ENCODE measurements around the gene BEND7.
"Not testable (repeated sequence)": the region's sequence is repeated elsewhere in the genome, so short reads cannot be mapped to it uniquely, and the experiment has no call there.

The BEND7 gene

DNA sequence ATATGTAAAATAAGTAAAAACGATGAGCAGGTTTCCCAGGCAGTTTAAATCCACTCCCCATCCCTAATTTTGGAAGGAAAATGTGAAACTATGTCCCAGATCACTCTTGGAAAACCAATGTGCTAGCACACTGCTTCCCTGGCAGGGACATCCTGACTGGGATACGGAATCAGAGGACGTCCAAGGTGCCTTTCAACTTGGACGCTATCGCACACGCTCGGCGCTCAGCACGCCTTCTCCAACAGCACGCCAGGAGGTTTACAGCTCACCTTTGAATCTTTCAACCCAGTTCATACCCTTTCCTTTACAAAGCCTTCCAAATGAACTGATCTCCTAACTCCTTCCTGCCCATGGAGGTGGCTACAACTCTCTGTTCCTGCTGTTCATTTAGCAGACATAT lies 47.1 kb downstream of the BEND7 start:
- DNase-seq (ENCODE audit: low read depth), result no peak

DNA sequence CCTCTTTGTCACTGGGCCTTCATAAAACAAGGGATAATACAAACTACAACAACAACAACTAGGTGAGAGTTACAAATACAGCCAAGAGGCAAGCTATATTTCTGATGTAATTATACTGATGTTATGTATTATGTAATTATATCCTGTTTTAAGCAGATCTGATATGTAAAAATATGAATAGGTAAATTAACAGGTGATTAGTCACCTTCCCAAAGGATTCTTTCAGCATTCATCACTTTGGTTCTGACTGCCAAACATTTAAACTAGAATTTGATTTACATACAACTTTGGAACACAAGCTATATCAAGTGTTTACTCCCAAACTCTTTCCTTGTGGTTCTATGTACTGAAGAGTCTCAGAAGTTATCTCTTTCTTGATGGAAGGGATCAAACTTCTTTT lies 53.7 kb downstream of the BEND7 start:
- no peak for DNase-seq (ENCODE audit: low read depth)

DNA sequence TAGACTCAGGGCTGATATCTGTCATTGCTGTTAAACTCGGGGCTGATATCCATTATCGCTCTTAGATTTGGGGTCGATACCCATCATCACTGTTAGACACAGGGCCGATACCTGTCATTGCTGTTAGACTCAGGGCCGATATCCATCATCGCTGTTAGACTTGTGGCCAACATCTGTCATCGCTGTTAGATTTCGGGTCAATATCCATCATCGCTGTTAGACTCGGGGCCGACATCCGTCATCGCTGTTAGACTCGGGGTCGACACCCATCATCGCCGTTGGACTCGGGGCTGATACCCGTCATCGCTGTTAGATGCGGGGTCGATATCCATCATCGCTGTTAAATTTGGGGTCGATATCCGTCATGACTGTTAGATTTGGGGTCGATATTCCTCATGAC lies 54.8 kb downstream of the BEND7 start:
- no peak for DNase-seq (ENCODE audit: low read depth)

DNA sequence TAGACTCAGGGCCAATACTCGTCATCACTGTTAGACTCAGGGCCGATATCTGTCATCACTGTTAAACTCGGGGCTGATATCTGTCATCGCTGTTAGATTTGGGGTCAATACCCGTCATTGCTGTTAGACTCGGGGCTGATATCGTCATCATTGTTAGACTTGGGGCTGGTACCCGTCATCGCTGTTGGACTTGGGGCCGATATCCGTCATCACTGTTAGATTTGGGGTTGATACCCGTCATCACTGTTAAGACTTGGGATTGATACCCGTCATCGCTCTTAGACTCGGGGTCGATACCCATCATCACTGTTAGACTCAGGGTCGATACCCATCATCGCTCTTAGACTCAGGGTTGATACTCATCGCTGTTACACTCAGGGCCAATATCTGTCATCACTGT lies 56.5 kb downstream of the BEND7 start:
- no peak for DNase-seq (ENCODE audit: low read depth)

DNA sequence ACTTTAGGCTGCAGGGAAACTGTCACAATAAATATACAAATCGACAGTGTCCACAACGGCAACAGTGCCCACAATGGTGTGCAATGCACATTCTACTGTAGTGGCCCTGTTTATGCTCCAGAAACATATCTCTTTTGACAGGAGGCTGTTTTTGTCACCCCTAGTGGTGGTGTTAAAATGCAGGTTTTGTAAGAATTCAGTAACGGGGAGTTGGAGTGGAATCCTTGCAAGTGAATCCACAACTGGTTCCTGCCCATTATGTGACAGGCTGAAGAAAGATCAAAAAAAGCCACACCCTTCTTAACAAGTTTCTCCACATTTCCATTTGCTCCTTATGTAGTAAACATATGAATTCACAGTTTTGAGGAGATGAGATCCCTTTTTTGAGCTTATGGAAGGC lies 58.5 kb downstream of the BEND7 start:
- no peak for DNase-seq (ENCODE audit: low read depth)

DNA sequence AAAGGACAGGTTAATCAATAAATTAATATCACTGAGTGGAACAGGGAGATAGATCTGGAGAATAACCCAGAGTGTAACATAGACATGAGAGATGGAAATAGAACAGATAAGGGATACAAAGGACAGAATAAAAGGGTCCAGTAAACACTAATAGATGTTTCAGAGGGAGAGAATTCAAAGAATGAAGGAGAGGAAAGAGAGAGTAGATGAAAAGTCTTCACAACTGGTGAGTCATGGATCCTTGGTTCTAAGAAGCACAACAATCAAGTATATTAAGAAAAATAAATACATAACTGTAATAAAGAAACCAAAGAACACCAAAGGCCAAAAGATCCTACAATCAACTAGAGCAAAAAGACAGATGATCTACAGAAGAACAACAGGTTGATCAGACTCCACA lies 66.3 kb downstream of the BEND7 start:
- DNase-seq (ENCODE audit: low read depth), result peak; percentile 40

DNA sequence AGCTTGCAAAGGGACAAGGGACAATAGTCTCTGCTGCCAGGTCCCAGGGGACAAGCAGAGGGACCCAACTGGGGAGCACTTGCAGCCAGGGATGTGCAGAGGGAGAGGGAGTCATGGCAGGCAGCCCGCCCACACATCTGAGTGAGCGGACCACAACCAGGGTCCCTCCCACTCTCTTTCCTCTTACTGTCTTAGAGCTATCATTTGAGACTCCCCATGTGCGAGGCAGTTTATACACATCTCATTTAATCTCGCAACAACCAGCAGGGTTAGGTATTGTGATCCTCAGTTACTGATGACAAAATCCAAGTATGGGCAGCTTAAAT lies 70.2 kb downstream of the BEND7 start:
- no peak for DNase-seq (ENCODE audit: low read depth)

DNA sequence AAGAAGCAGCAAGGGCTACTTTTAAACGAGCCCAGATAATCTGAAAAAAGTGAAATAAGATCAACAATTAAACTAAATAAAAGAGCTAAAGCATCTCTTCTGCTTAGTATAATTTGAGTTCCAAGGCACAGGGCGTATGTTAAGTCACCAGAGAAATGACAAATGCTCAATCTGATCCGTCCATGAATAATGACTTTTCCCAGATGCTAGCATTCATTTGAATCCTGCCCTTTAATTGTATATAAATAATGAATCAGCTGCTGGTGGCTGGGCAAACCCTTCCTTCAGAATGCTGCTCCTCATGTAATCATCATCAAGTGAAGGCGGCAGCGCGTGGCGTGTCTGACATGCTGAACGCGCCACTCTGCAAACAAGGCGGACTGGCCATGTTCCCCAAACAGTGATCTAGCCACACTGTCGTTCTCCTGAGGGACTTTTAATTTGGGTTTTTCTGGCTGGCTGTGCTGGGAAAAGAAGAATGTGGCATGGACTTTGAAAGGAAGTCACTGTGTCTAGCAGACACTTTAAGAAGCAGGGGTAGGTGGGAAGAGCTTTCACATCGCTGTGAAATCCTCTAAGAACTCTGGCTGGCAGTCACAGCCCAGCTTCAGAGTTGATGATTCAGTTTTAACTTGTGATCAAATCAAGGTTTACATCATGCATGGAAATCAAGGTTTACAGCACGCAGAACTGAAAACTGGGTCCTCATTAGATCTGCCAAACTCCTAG lies 70.7 kb downstream of the BEND7 start:
- DNase-seq (ENCODE audit: low read depth), result no peak

DNA sequence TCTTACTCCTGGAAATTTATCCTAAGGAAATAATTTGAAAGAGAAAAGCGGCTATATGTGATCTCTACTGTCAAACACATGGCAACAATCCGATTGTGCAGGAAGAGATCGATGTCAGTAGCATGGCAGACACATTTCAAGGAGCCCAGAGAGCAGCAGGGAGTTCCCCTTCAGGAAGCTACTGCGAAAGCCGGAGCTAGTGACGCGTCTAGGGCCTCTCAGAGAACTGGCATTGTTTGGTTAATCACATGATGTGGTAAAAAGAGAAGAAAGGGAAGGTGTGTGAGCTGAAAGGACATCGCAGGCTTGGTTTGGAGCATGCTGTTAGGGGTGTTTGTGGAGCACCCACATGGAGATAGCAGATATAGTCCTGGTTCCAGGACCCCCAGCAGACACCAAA lies 74.9 kb downstream of the BEND7 start:
- DNase-seq (ENCODE audit: low read depth), result no peak

DNA sequence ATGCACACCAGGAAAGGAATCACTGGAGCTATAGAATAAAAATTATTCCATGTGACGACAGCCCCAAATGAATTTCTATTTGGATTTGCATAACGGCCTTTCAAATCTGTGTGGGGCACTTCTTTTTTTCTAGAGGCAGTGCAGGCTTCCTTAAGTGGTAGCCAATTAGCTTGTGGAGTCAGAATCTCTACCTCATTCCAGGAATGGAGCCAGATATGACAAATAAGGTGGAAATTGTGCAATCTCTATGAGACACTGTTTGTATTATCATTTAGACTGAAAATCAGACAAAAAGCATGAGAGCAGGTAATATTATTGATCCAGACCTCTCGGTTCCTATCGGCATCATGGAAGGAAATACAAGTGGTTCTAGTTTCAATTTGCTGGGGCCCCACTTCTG lies 78.7 kb downstream of the BEND7 start:
- DNase-seq (ENCODE audit: low read depth), result peak; percentile 52

DNA sequence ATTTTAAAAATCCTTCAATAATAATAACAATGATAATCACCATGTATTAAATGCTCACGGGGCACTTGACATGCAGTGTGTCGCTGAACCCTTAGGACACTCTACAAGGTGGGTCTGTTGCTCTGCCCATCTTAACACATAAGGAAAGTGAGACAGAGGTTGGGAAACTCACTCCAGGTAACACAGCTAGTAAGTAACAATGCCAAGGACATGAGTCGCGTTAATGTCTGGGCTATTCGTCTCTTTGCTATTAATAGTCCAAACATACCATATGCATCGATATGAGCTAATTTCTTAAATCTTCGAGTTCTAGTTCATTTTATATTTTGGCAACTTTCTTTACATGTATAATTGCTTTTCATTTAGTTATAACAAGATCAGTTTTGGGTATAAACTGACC lies 79.5 kb downstream of the BEND7 start:
- peak; percentile 19 for DNase-seq (ENCODE audit: low read depth)

DNA sequence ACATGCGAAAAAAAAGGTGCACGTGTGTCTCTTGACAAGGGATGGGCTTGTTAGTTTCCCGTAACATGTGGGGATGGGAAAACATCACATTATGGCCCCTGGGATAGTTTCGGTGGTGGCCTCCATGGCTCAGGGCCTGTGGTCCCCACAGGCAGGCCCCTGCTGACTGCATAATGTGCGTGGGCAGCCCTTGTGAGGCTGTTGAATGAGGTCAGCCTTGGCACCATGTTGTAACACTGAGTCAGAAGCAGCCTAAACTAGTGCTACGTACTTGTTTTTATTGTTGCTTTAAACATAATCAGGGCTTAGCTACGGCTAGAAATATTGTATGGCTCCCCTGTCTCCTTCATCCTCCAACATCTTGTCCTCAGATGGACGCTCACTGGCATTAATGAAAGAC lies 80.6 kb downstream of the BEND7 start:
- DNase-seq (ENCODE audit: low read depth), result no peak

DNA sequence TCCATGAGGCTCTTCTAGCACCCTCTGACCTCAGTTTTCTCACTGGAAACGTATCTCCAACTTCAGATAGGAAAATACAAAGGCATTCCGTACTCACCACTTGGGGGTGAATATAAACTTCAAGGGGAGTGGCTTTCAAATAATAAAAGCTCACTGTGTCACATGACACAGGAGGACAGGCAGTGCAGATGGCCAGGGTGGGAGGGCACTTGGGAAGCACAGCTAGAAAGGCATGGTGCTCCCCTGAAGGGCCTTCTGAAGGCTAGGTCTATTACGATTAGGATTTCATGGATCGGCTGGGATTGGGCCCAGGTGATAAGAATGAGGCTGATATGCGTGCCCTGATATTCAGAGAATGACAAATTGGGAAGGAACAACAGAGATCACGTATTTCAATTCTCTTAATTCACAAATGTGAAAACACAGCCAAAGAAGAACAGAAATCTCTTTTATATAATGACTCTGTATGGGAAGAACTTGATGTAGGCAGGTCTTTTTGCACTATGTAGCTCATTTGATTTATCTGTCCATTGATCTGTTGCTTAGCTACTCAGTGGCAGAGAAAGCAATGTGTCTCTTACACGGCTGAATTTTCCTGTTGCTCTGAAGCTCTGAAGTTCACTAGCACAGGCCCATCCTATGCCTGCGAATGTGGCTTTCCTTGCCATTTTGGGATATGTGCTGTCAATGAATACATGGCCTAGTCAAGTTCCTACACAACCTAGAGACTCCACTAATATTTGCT lies 83.0 kb downstream of the BEND7 start:
- no peak for DNase-seq (ENCODE audit: low read depth)

DNA sequence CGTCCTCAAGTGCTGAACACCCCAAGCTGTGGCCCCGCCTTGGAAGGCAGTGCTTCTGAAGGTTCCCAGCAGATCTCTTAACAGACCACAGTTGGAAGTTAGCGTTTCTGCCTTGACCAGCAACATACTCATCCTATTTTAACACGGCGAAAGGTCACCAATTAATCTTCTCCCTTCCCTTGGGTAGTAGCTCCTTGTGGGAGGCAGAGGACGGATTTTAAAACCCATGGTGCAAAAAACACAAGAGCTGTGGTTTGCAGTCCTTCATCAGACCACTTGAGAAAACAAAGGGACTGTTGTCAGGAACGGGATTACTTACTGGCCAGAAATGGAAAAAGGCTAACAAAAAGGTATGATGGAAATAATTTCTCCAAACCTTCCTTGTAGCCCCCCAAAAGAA lies 87.3 kb downstream of the BEND7 start:
- no peak for DNase-seq (ENCODE audit: low read depth)

DNA sequence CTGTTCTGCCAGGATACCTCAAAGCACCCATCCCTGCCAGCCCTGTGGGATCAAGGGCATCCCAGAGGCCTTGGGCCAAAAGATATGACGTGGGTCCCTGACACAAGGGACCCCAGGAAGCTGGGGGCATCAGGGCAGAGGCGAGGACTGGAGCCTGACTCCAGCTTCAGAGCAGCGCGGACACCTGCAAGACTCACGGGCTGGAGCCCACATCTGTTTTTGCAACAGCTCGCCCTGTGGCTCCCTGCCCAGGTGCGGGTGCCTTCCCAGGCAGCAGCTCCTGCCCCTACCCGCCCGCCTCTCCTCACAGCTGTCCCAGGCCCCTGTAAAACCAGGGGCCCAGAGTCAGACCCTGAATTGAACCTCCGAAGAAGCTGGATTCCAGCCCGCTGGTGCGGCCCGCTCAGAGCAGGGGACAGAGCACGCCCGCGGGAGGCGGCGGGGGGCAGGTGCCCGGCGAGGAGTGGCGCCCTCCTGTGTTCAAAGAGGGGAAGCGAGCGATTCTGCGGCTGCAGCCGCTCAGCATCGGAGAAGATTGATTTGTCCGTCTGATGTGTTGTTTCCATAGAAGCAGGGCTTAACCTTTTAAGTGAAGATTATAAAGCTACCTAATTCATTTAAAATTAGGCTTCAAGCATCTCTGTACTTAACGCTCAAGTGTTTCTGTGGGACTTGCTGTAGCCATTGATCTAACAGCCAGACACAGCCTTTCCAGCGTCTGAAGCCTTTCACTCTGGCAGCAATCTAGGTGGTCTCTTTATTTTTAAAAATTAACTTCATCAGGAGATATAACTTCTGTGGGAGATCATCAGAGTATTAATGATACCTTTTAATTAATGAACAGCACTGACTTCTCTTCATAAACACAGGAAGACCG lies 88.4 kb downstream of the BEND7 start:
- DNase-seq (ENCODE audit: low read depth), result peak; percentile 46

DNA sequence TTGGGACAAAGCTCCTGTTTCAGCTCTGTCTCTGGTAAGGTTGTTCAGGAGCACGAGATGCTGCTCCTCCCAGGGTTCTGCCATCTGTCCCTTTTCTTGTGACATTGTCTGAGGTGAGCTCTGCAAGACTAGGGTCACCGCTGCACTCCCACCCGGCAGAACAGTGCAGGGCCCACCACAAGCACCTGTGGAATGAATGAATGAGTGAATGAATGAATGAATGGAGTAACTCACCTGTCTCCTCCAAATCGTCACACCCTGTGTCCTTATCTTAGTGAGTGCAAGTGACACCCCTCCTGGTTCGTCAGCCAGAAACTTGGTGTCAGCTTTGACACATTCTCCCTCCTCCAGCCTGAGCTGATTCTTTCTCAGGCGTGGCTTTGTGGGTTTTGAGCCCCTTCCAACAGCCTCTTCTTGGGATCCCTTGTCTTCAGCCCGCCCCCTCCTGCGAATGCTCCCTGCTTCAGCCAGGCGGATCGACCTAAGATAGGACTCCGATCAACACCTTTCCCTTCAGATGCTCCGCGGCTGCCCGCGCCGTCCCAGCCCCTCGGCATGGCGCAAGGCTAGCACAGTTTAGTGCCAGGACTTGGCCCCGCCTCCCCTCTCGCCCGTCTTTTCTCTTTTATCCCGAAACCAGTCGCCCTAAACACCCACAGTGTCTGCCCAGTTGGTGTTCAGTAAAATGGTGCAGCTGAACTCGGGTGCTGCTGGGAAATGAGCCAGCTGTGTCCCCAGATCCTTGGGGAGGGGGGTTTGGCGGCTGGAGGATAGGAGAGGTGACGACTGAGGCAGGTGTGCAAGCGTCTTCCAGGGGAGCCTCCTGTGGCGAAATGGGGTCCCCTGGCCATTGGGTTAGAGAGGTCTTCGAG lies 89.3 kb downstream of the BEND7 start:
- peak; percentile 14 for DNase-seq (ENCODE audit: low read depth)

DNA sequence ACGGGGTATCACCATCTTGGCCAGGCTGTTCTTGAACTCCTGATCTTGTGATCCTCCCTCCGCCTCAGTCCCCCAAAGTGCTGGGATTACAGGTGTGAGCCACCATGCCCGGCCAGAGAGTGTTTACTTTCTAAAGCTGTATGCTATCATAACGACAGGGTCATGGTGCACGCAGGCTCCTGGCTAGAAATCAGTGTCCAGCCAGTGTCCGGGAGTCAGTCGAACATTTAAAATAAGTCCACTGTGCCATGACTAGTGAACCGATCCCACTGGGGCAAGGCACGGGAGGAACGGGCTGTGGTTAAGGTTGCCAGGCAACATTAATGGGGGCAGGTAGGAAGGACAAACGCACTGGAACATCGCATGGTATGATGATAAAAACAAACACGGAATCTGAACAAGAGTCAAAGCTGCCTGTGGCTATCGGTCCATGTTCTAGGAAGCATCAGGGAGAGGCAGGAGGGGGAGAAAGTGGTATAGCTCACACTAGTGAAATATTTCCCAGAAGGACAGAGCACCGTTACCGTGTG lies 91.7 kb downstream of the BEND7 start:
- no peak for DNase-seq (ENCODE audit: low read depth)

DNA sequence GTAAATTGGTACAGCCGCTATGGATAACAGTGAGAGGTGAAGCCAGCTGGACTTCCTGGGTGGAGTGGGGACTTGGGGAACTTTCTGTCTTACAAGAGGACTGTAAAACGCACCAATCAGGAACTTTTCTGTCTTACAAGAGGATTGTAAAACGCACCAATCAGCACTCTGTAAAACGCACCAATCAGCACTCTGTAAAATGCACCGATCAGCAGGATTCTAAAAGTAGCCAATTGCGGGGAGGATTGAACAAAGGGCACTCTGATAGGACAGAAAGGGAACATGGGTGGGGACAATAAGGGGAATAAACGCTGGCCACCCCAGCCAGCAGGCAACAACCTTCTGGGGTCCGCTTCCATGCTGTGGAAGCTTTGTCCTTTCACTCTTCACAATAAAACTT lies 100.9 kb downstream of the BEND7 start:
- not testable (repeated sequence) for DNase-seq (ENCODE audit: low read depth)

DNA sequence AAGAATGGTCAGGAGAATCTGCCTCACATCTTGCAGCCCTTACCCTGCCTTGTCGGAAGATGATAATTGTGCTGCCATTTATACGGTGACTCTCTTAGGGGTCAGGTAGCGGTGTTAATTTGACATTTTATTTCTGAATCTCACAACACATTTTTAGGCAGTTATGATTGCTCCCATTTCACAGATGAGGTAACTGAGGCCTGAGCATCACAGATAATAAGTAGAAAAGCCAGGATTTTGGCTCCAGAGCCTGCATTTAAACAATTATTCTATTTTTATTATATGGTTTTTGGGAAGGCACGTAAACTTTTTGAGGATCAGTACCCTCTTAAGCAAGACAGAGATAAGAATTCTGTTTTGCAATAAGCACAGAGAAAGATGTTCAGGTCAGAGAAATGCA lies 103.4 kb downstream of the BEND7 start:
- DNase-seq (ENCODE audit: low read depth), result no peak

DNA sequence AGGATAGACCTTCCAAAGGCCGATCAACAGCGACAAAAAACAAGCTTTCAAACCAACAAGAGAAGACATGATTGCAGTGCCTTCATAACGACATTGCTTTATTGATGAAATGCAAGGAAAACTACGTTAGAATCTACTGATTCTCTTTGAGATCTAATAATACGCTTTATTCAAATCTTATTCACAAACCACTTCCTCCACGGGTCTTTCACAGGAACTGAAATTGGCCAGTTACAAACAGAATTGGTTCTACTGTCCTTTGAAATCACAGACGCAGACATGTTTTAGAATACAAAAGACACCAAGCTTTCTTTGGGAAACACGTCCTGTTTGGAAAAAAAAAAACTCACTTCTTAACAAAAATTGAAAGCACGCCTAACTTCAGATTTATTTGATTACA lies 106.0 kb downstream of the BEND7 start:
- DNase-seq (ENCODE audit: low read depth), result no peak

DNA sequence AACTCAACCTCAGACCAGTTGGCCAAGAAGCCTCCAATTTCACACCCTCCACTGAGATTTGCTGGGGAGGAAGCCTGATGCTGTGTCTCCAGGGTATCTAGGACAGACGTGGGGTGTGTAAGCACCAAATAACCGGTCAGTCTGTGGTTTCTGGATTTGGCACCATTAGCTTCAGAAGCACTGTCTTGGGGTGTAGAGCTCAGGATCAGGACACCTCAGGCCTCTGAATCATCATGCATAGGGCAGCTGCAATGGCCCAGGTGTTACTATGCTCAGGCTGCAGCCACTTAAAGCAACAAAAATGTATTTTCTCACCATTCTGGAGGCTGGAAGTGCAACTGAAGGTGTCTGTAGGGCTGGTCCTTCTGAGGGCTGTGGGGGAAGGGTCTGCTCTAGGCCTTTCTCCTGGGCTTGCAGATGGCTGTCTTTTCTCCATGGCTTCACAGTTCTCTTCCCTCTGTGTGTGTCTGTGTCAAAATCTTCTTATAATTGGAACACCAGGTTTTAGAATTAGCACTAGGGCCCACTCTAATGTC lies 107.4 kb downstream of the BEND7 start:
- no peak for DNase-seq (ENCODE audit: low read depth)
